Suprapubic skin (tissue), 4 donors: ENCODE results near the gene SAMD11.

Experiments
- CTCF ChIP-seq, 2 donors: fragments of 200-600 bp in 1 of 2; fragments of 450-650 bp in 1 of 2; sonication (generic) in 1 of 2; IDR thresholded peaks; one replicate each; pipeline ENCODE4 v1.5.1; 2016 to 2019; ENCODE audit warnings: antibody characterized with exemption in 2 of 2, mild to moderate bottlenecking in 1 of 2, moderate library complexity in 1 of 2
- EP300 ChIP-seq: sonication (generic); formaldehyde crosslinking; IDR thresholded peaks from one replicate; pipeline ENCODE4 v1.6.1; 2017; ENCODE audit warnings: antibody characterized with exemption
- POLR2A ChIP-seq, 2 donors: fragments of 450-650 bp; IDR thresholded peaks; one replicate each; pipeline ENCODE4 v1.6.1; 2017; ENCODE audit warnings: antibody characterized with exemption in 2 of 2, mild to moderate bottlenecking in 2 of 2, moderate library complexity in 2 of 2
- POLR2AphosphoS5 ChIP-seq, 3 donors: sonication (generic); formaldehyde crosslinking; IDR thresholded peaks; one replicate each; pipeline ENCODE4 v1.6.1; 2017; ENCODE audit warnings: antibody characterized with exemption in 3 of 3

GRCh38 chr1:890661-891060 is 33.1 kb upstream of the SAMD11 start:
- TF ChIP-seq CTCF (IDR thresholded peaks at IDR 0.05) (no peak), POLR2AphosphoS5 (IDR thresholded peaks at IDR 0.05) (no peak), EP300 (no peak), POLR2A (IDR thresholded peaks at IDR 0.05) (no peak)
